ENCODE measurements around the gene CNTNAP2. TPM values are rescaled to one million over a fixed set of nuclear protein-coding genes. Genes with fewer than 3 reads are reported as not detected.

CNTNAP2 gene
- total and polyA plus RNA-seq, 2 of the 4 experiments (the other 2 are of a cell fraction), result not detected

DNA sequence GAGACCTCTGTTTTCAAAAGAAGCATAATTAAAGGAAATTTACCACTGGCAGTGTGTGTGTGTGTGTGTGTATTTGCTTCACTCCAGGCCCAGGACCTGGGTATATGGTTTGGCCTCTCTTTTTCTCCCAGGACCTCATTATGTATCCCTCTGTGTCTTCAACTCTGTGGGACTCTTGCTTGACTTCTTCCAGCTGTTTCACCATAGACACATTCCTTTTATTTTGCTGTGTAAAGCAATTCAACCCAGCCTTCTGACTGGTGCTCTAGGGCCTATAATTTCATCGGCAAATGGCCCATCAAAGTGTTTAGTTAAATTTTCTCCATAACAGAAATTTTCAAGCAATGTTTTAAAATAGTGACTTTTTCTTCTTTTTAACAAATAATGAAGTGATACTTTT lies 954.3 kb downstream of the CNTNAP2 start:
- DNase-seq (no peak), ATAC-seq (ENCODE audit: low read depth) (no peak)
- Histone ChIP-seq H3K27ac (ENCODE audit: insufficient read depth, low read length) (no peak overlapping the region), H3K9me3 (ENCODE audit: control insufficient read depth, insufficient read depth, low read length) (peaks cover 13% of the 10 kb centered on the region), H4K8ac (ENCODE audit: low read depth in 2 of 2, low read length in 2 of 2) (no peak overlapping the region), H3K14ac (replicated peaks; ENCODE audit: low read depth, low read length) (no peak overlapping the region), H2AK5ac (ENCODE audit: low read depth, low read length) (no peak overlapping the region), H3K23ac (ENCODE audit: low read depth, low read length) (no peak overlapping the region), H2BK15ac (ENCODE audit: low read depth, low read length) (no peak overlapping the region), H2BK20ac (ENCODE audit: low read depth, low read length) (no peak overlapping the region), H3K36me3 (ENCODE audit: control insufficient read depth, insufficient read depth, low read length) (no peaks in the 10 kb centered on the region), H3K4ac (ENCODE audit: low read depth, low read length) (no peak overlapping the region), H3K4me2 (ENCODE audit: low read depth, low read length) (no peak overlapping the region), H2AK9ac (replicated peaks; ENCODE audit: low read depth, low read length, poor library complexity) (no peak overlapping the region), H3K9ac (ENCODE audit: low read depth, low read length) (no peak overlapping the region), H3K27me3 (ENCODE audit: control insufficient read depth, insufficient read depth, low read length) (no peaks in the 10 kb centered on the region), H3K56ac (ENCODE audit: extremely low read depth, insufficient read depth, low read length) (no peak overlapping the region), H3K4me3 (ENCODE audit: insufficient read depth, low read depth, low read length) (no peak overlapping the region), H2BK120ac (ENCODE audit: low read depth, low read length) (no peak overlapping the region), H4K5ac (ENCODE audit: low read depth, low read length) (no peak overlapping the region), H3K18ac (ENCODE audit: low read depth, low read length) (no peak overlapping the region), H2AFZ (replicated peaks; ENCODE audit: low read length, poor library complexity) (no peak overlapping the region), H2BK5ac (ENCODE audit: low read depth, low read length, poor library complexity, severe bottlenecking) (no peak overlapping the region), H4K91ac (ENCODE audit: insufficient read depth, low read depth, low read length) (no peak overlapping the region), H4K20me1 (ENCODE audit: insufficient read depth, low read length) (no peaks in the 10 kb centered on the region), H3K79me1 (ENCODE audit: low read depth in 1 of 2, low read length in 2 of 2) (no peaks in the 10 kb centered on the region), H3K9me1 (ENCODE audit: insufficient read depth, low read length) (no peaks in the 10 kb centered on the region), H3K4me1 (ENCODE audit: control insufficient read depth, insufficient read depth, low read length) (no peaks in the 10 kb centered on the region)
- TF ChIP-seq SMC3 (IDR thresholded peaks at IDR 0.05; ENCODE audit: low read depth, low read length), result no peak
- TF ChIP-seq, protein P1, sequence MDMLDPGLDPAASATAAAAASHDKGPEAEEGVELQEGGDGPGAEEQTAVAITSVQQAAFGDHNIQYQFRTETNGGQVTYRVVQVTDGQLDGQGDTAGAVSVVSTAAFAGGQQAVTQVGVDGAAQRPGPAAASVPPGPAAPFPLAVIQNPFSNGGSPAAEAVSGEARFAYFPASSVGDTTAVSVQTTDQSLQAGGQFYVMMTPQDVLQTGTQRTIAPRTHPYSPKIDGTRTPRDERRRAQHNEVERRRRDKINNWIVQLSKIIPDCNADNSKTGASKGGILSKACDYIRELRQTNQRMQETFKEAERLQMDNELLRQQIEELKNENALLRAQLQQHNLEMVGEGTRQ (IDR thresholded peaks at IDR 0.05; ENCODE audit: low read depth, low read length), result no peak
- dilution Hi-C loops (cut with HindIII; ENCODE audit: low sequenced_read_pairs, unreplicated experiment) (no loop called here), in situ Hi-C loops (cut with MboI; ENCODE audit: low sequenced_read_pairs) (no loop called here), intact Hi-C loops (cut with micrococcal nuclease) (no loop called here)
- no CpG with 5 or more reads among the region's 1 CpG for WGBS, 2 experiments (ENCODE audit: extremely low coverage in 2 of 2, insufficient read length in 1 of 2)
- POLR2A ChIA-PET (ENCODE audit: unreplicated experiment), result no interaction called here
- BruUV-seq (replicated peaks), result no TSS peak
- CTCF ChIA-PET, result no interaction called here
